ENCODE results near the gene TM7SF2.
A peak's percentile ranks its signal among the peaks of the same experiment; 100 is the strongest.

Gene TM7SF2

GRCh38 chr11:65126624-65127274 lies 15.1 kb downstream of the TM7SF2 start:
- peak overlapping the region in 1 of 2 experiments; percentile 43 for H3K27ac ChIP-seq (ENCODE audit: insufficient read depth in 1 of 2, low read depth in 1 of 2, low read length in 2 of 2, poor library complexity in 1 of 2, severe bottlenecking in 2 of 2)
- WGBS (ENCODE audit: insufficient coverage): 90% methylated on average over 2 of the region's 6 CpGs
- DNase-seq: no peak
- ChIA-PET CTCF (interaction anchor here (1.0 to 6.7 kb wide), 4 partner anchors 10 to 54 kb away, joined by 3 to 31 read pairs (median 3); partner anchors contain the start of genes CAPN1 and ZNHIT2), POLR2A (no interaction called here)
- peaks cover 2 to 11% (median 5%) of the 10 kb centered on the region in 4 experiments for H3K4me1 ChIP-seq (ENCODE audit: control extremely low read depth in 1 of 4, control insufficient read depth in 4 of 4, insufficient read depth in 4 of 4, low read length in 3 of 4)
- H3K4me3 ChIP-seq (ENCODE audit: control insufficient read depth in 1 of 7, extremely low read depth in 1 of 7, insufficient read depth in 4 of 7, low read depth in 2 of 7, low read length in 6 of 7): no peak overlapping the region
- no peaks in the 10 kb centered on the region for H3K9me3 ChIP-seq (ENCODE audit: control extremely low read depth in 1 of 5, control insufficient read depth in 4 of 5, insufficient read depth in 2 of 5, low read depth in 1 of 5, low read length in 4 of 5)
- H3K27me3 ChIP-seq (replicated peaks in 2 of 5; ENCODE audit: control insufficient read depth in 4 of 5, insufficient read depth in 5 of 5, low read length in 4 of 5): no peaks in the 10 kb centered on the region
- peaks cover 8 to 73% (median 58%) of the 10 kb centered on the region in 4 experiments for H3K36me3 ChIP-seq (ENCODE audit: control insufficient read depth in 4 of 4, insufficient read depth in 4 of 4, low read length in 3 of 4)

- ChIA-PET CTCF (interaction anchor here (1.0 to 6.7 kb wide), 5 partner anchors 9 to 113 kb away, joined by 3 to 31 read pairs (median 4); partner anchors contain the start of genes ARL2, CAPN1 and ZNHIT2), POLR2A (interaction anchor here (1.1 kb wide), 1 partner anchor 10 kb away, joined by 5 read pairs; the partner anchor contains the start of gene ZNHIT2)
Observed at GRCh38 chr11:65127473-65128181, 16.0 kb downstream of the TM7SF2 start.

GRCh38 chr11:65128182-65129145 lies 16.8 kb downstream of the TM7SF2 start:
- WGBS (ENCODE audit: insufficient coverage): 90% methylated on average over 8 of the region's 15 CpGs
- CTCF ChIA-PET: interaction anchor here (0.8 to 6.7 kb wide), 7 partner anchors 10 to 449 kb away, joined by 3 to 31 read pairs (median 4); partner anchors contain the start of genes ARL2, CAPN1, TM7SF2 and ZNHIT2
- H3K27ac ChIP-seq (ENCODE audit: insufficient read depth in 1 of 2, low read depth in 1 of 2, low read length in 2 of 2, poor library complexity in 1 of 2, severe bottlenecking in 2 of 2): no peak overlapping the region
- H3K27me3 ChIP-seq (replicated peaks in 2 of 5; ENCODE audit: control insufficient read depth in 4 of 5, insufficient read depth in 5 of 5, low read length in 4 of 5): no peaks in the 10 kb centered on the region
- peaks cover 11 to 86% (median 64%) of the 10 kb centered on the region in 4 experiments for H3K36me3 ChIP-seq (ENCODE audit: control insufficient read depth in 4 of 4, insufficient read depth in 4 of 4, low read length in 3 of 4)
- no peak for DNase-seq
- POLR2A ChIA-PET: interaction anchor here (0.8 to 1.1 kb wide), 2 partner anchors 11 to 22 kb away, joined by 5 to 6 read pairs; partner anchors contain the start of gene ZNHIT2
- no peak overlapping the region for H3K4me3 ChIP-seq (ENCODE audit: control insufficient read depth in 1 of 7, extremely low read depth in 1 of 7, insufficient read depth in 4 of 7, low read depth in 2 of 7, low read length in 6 of 7)
- H3K9me3 ChIP-seq (ENCODE audit: control extremely low read depth in 1 of 5, control insufficient read depth in 4 of 5, insufficient read depth in 2 of 5, low read depth in 1 of 5, low read length in 4 of 5): no peaks in the 10 kb centered on the region
- H3K4me1 ChIP-seq (ENCODE audit: control extremely low read depth in 1 of 4, control insufficient read depth in 4 of 4, insufficient read depth in 4 of 4, low read length in 3 of 4): peaks cover 5 to 18% (median 16%) of the 10 kb centered on the region in 4 experiments

More at GRCh38 chr11:65127473-65128181, 16.0 kb downstream of the TM7SF2 start:
- H3K4me3 ChIP-seq (ENCODE audit: control insufficient read depth in 1 of 7, extremely low read depth in 1 of 7, insufficient read depth in 4 of 7, low read depth in 2 of 7, low read length in 6 of 7): no peak overlapping the region
- no peaks in the 10 kb centered on the region for H3K9me3 ChIP-seq (ENCODE audit: control extremely low read depth in 1 of 5, control insufficient read depth in 4 of 5, insufficient read depth in 2 of 5, low read depth in 1 of 5, low read length in 4 of 5)
- no peak overlapping the region for H3K27ac ChIP-seq (ENCODE audit: insufficient read depth in 1 of 2, low read depth in 1 of 2, low read length in 2 of 2, poor library complexity in 1 of 2, severe bottlenecking in 2 of 2)
- peaks cover 2 to 17% (median 13%) of the 10 kb centered on the region in 4 experiments for H3K4me1 ChIP-seq (ENCODE audit: control extremely low read depth in 1 of 4, control insufficient read depth in 4 of 4, insufficient read depth in 4 of 4, low read length in 3 of 4)
- WGBS (ENCODE audit: insufficient coverage): 100% methylated on average over 10 of the region's 12 CpGs
- no peak for DNase-seq
- peaks cover 11 to 82% (median 62%) of the 10 kb centered on the region in 4 experiments for H3K36me3 ChIP-seq (ENCODE audit: control insufficient read depth in 4 of 4, insufficient read depth in 4 of 4, low read length in 3 of 4)
- H3K27me3 ChIP-seq (replicated peaks in 2 of 5; ENCODE audit: control insufficient read depth in 4 of 5, insufficient read depth in 5 of 5, low read length in 4 of 5): no peaks in the 10 kb centered on the region

- ChIA-PET POLR2A (interaction anchor here (0.6 kb wide), 1 partner anchor 775 kb away, joined by 5 read pairs; no protein-coding TSS in a partner anchor), CTCF (interaction anchor here (1.1 to 6.7 kb wide), 8 partner anchors 8 to 51 kb away, joined by 3 to 31 read pairs (median 8); partner anchors contain the start of genes CAPN1, FAU, MRPL49 and TM7SF2)
- no peak for DNase-seq
- Histone ChIP-seq H3K4me3 (ENCODE audit: control insufficient read depth in 1 of 7, extremely low read depth in 1 of 7, insufficient read depth in 4 of 7, low read depth in 2 of 7, low read length in 6 of 7) (no peak overlapping the region), H3K27me3 (replicated peaks in 2 of 5; ENCODE audit: control insufficient read depth in 4 of 5, insufficient read depth in 5 of 5, low read length in 4 of 5) (no peaks in the 10 kb centered on the region), H3K27ac (ENCODE audit: insufficient read depth in 1 of 2, low read depth in 1 of 2, low read length in 2 of 2, poor library complexity in 1 of 2, severe bottlenecking in 2 of 2) (no peak overlapping the region), H3K4me1 (ENCODE audit: control extremely low read depth in 1 of 4, control insufficient read depth in 4 of 4, insufficient read depth in 4 of 4, low read length in 3 of 4) (peaks cover 8 to 24% (median 23%) of the 10 kb centered on the region in 4 experiments), H3K9me3 (ENCODE audit: control extremely low read depth in 1 of 5, control insufficient read depth in 4 of 5, insufficient read depth in 2 of 5, low read depth in 1 of 5, low read length in 4 of 5) (no peaks in the 10 kb centered on the region), H3K36me3 (ENCODE audit: control insufficient read depth in 4 of 4, insufficient read depth in 4 of 4, low read length in 3 of 4) (peaks cover 11 to 79% (median 58%) of the 10 kb centered on the region in 4 experiments)
- 98% methylated on average over 10 of the region's 13 CpGs for WGBS (ENCODE audit: insufficient coverage)
Observed at GRCh38 chr11:65129649-65130441, 18.2 kb downstream of the TM7SF2 start.

- H3K4me1 ChIP-seq (ENCODE audit: control extremely low read depth in 1 of 4, control insufficient read depth in 4 of 4, insufficient read depth in 4 of 4, low read length in 3 of 4): peaks cover 8 to 33% (median 30%) of the 10 kb centered on the region in 4 experiments
- H3K27me3 ChIP-seq (replicated peaks in 2 of 5; ENCODE audit: control insufficient read depth in 4 of 5, insufficient read depth in 5 of 5, low read length in 4 of 5): no peaks in the 10 kb centered on the region
- ChIA-PET POLR2A (interaction anchor here (0.6 to 4.8 kb wide), 3 partner anchors 9 to 774 kb away, joined by 5 to 37 read pairs (median 5); partner anchors contain the start of genes FAU, MRPL49 and ZNHIT2), CTCF (interaction anchor here (1.3 to 6.7 kb wide), 7 partner anchors 9 to 50 kb away, joined by 3 to 31 read pairs (median 4); partner anchors contain the start of genes CAPN1, FAU, MRPL49 and ZNHIT2)
- H3K4me3 ChIP-seq (ENCODE audit: control insufficient read depth in 1 of 7, extremely low read depth in 1 of 7, insufficient read depth in 4 of 7, low read depth in 2 of 7, low read length in 6 of 7): no peak overlapping the region
- no peaks in the 10 kb centered on the region for H3K9me3 ChIP-seq (ENCODE audit: control extremely low read depth in 1 of 5, control insufficient read depth in 4 of 5, insufficient read depth in 2 of 5, low read depth in 1 of 5, low read length in 4 of 5)
- no peak overlapping the region for H3K27ac ChIP-seq (ENCODE audit: insufficient read depth in 1 of 2, low read depth in 1 of 2, low read length in 2 of 2, poor library complexity in 1 of 2, severe bottlenecking in 2 of 2)
- 91% methylated on average over 18 of the region's 19 CpGs for WGBS (ENCODE audit: insufficient coverage)
- no peak for DNase-seq
- peaks cover 11 to 69% (median 51%) of the 10 kb centered on the region in 4 experiments for H3K36me3 ChIP-seq (ENCODE audit: control insufficient read depth in 4 of 4, insufficient read depth in 4 of 4, low read length in 3 of 4)
Observed at GRCh38 chr11:65130631-65131416, 19.2 kb downstream of the TM7SF2 start.

Data from common myeloid progenitor, CD34-positive (primary cell).